ENCODE results near the gene CCM2. TPM values are rescaled to one million over a fixed set of nuclear protein-coding genes. Genes with fewer than 3 reads are reported as not detected.
"Not testable (repeated sequence)": the region's sequence is repeated elsewhere in the genome, so short reads cannot be mapped to it uniquely, and the experiment has no call there.

Gene CCM2
- total RNA-seq, 2 experiments from 2014 or later = 130 to 134 TPM

GRCh38 chr7:45111298-45112223, 111.6 kb downstream of the CCM2 start, which contains the start of gene TBRG4:
TBRG4 (minus strand) TSS chr7:45111697; CDS start chr7:45109237, 2,460 bp downstream.
- peak within 1 kb of the TSS; percentile 90 for H3K4me3 Mint-ChIP-seq
- H3K36me3 Mint-ChIP-seq (ENCODE audit: low read depth) = peaks cover 34% of the 10 kb centered on the region
- peak; percentile 96 for DNase-seq
- H3K27me3 Mint-ChIP-seq = peaks cover 10% of the 10 kb centered on the region
- H3K27ac Mint-ChIP-seq = peak within 1 kb of the TSS; percentile 89
- no peaks in the 10 kb centered on the region for H3K9me3 Mint-ChIP-seq
- CTCF ChIA-PET = interaction anchor here (1.0 to 11.1 kb wide), 7 partner anchors 11 to 263 kb away, joined by 3 to 76 read pairs (median 4); partner anchors contain the start of genes H2AZ2 and PURB
- POLR2A ChIA-PET = interaction anchor here (0.6 to 6.7 kb wide), 38 partner anchors 8 to 989 kb away, joined by 3 to 149 read pairs (median 4); partner anchors contain the start of genes CCM2, DDX56, MYO1G and NACAD
- peaks cover 50% of the 10 kb centered on the region for H3K4me1 Mint-ChIP-seq

DNA sequence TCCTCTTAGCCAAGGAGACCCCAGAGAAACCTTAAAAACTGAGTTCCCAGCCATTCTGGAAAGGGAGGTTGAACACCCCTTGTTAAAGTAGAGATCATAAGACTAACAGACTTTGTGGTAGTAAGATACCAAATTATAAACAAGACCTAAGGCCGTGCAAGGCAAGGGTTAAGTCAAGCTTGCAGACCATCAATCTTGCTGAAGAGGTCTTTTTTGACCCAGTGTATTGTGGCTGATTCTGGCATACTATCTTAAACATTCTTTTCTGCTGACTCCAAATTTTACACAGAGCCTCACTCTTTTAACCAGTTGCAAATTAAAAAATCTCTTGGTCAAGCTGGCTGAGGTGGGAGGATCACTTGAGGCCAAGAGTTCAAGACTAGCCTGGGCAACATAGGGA, 112.6 kb downstream of the CCM2 start:
- no peak for DNase-seq
- POLR2A ChIA-PET = interaction anchor here (1.2 to 6.7 kb wide), 8 partner anchors 10 to 133 kb away, joined by 4 to 149 read pairs (median 23); partner anchors contain the start of genes MYO1G and NACAD
- H3K27me3 Mint-ChIP-seq = peaks cover 12% of the 10 kb centered on the region
- peaks cover 41% of the 10 kb centered on the region for H3K4me1 Mint-ChIP-seq
- H3K27ac Mint-ChIP-seq = peak overlapping the region; percentile 89
- peak overlapping the region; percentile 90 for H3K4me3 Mint-ChIP-seq
- no peaks in the 10 kb centered on the region for H3K9me3 Mint-ChIP-seq
- peaks cover 23% of the 10 kb centered on the region for H3K36me3 Mint-ChIP-seq (ENCODE audit: low read depth)
- CTCF ChIA-PET = interaction anchor here (1.2 to 11.1 kb wide), 4 partner anchors 9 to 227 kb away, joined by 3 to 76 read pairs (median 21); partner anchors contain the start of gene PURB

- ChIA-PET POLR2A (interaction anchor here (0.8 to 6.7 kb wide), 6 partner anchors 9 to 266 kb away, joined by 3 to 149 read pairs (median 4); no protein-coding TSS in a partner anchor), CTCF (interaction anchor here (0.6 to 11.1 kb wide), 4 partner anchors 9 to 302 kb away, joined by 3 to 76 read pairs (median 4); no protein-coding TSS in a partner anchor)
- Mint-ChIP-seq H3K36me3 (ENCODE audit: low read depth) (peaks cover 12% of the 10 kb centered on the region), H3K4me1 (peaks cover 32% of the 10 kb centered on the region), H3K27me3 (peaks cover 12% of the 10 kb centered on the region)
- H3K27ac Mint-ChIP-seq, H3K9me3 Mint-ChIP-seq, H3K4me3 Mint-ChIP-seq, DNase-seq: not testable (repeated sequence)
Observed at GRCh38 chr7:45114257-45114656, 114.3 kb downstream of the CCM2 start.

GRCh38 chr7:45114926-45115325, 114.9 kb downstream of the CCM2 start:
- H3K27me3 Mint-ChIP-seq = peaks cover 12% of the 10 kb centered on the region
- no peak for DNase-seq
- POLR2A ChIA-PET = interaction anchor here (0.8 to 6.7 kb wide), 6 partner anchors 8 to 267 kb away, joined by 3 to 149 read pairs (median 4); no protein-coding TSS in a partner anchor
- no peaks in the 10 kb centered on the region for H3K9me3 Mint-ChIP-seq
- peaks cover 10% of the 10 kb centered on the region for H3K36me3 Mint-ChIP-seq (ENCODE audit: low read depth)
- H3K4me1 Mint-ChIP-seq = peaks cover 30% of the 10 kb centered on the region
- no peak overlapping the region for H3K27ac Mint-ChIP-seq
- CTCF ChIA-PET = interaction anchor here (0.7 to 11.1 kb wide), 4 partner anchors 8 to 257 kb away, joined by 3 to 76 read pairs (median 4); no protein-coding TSS in a partner anchor
- no peak overlapping the region for H3K4me3 Mint-ChIP-seq

DNA sequence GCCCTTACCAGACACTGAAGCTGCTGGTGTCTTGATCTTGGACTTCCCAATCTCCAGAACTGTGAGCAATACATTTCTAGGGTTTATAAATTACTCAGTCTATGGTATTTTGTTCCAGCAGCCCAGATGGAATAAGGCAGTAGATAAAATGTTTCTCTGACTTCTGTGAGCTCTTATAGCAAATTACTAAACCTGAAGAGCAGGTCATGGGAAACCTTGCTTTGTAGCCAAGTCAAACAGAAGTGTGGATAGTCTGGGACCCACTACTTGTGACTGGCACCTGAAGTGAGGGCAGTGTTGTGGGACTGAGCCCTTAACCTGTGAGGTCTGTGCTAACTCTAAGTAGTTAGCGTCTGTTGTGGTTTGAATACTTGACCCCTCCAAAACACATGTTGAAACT, 116.0 kb downstream of the CCM2 start:
- POLR2A ChIA-PET = interaction anchor here (0.7 to 0.8 kb wide), 2 partner anchors 15 to 137 kb away, joined by 3 to 4 read pairs; partner anchors contain the start of gene MYO1G
- Mint-ChIP-seq H3K9me3 (no peaks in the 10 kb centered on the region), H3K4me3 (no peak overlapping the region), H3K4me1 (peaks cover 25% of the 10 kb centered on the region), H3K27ac (no peak overlapping the region), H3K36me3 (ENCODE audit: low read depth) (peaks cover 7% of the 10 kb centered on the region), H3K27me3 (peaks cover 12% of the 10 kb centered on the region)
- CTCF ChIA-PET = interaction anchor here (11.1 kb wide), 1 partner anchor 19 kb away, joined by 76 read pairs; no protein-coding TSS in a partner anchor
- DNase-seq = no peak

DNA sequence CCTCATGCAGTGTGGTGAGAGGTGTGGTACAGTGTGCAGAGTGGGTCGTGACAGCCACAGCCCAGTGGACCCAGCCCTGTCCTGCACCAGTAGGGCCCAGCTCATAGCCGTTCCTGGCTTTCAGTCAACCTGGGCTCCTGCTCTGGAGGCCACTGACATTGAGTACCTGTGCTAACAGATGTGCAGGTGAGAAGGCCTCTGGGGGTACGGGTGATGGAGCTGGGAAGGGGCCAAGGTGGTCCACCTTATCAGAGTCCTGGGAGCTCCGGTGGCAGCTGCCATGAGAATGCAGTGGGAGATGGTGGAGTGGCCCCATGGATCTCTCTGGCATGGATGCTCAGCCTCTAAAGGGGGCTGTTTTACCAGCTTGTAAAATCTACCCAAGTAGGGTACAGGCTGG, 117.6 kb downstream of the CCM2 start:
- peaks cover 21% of the 10 kb centered on the region for H3K4me1 Mint-ChIP-seq
- peaks cover 12% of the 10 kb centered on the region for H3K27me3 Mint-ChIP-seq
- H3K4me3 Mint-ChIP-seq = no peak overlapping the region
- no peaks in the 10 kb centered on the region for H3K36me3 Mint-ChIP-seq (ENCODE audit: low read depth)
- ChIA-PET CTCF (no interaction called here), POLR2A (interaction anchor here (1.2 kb wide), 1 partner anchor 9 kb away, joined by 3 read pairs; no protein-coding TSS in a partner anchor)
- H3K27ac Mint-ChIP-seq = no peak overlapping the region
- DNase-seq = no peak
- H3K9me3 Mint-ChIP-seq = no peaks in the 10 kb centered on the region

GRCh38 chr7:45118292-45118691, 118.3 kb downstream of the CCM2 start:
- ChIA-PET CTCF (no interaction called here), POLR2A (no interaction called here)
- Mint-ChIP-seq H3K27ac (no peak overlapping the region), H3K36me3 (ENCODE audit: low read depth) (no peaks in the 10 kb centered on the region), H3K4me1 (peaks cover 23% of the 10 kb centered on the region), H3K9me3 (no peaks in the 10 kb centered on the region), H3K4me3 (no peak overlapping the region), H3K27me3 (peaks cover 11% of the 10 kb centered on the region)
- no peak for DNase-seq

GRCh38 chr7:45118889-45119331, 118.9 kb downstream of the CCM2 start:
- POLR2A ChIA-PET = no interaction called here
- no peaks in the 10 kb centered on the region for H3K9me3 Mint-ChIP-seq
- no peak overlapping the region for H3K27ac Mint-ChIP-seq
- peaks cover 30% of the 10 kb centered on the region for H3K4me1 Mint-ChIP-seq
- H3K4me3 Mint-ChIP-seq = no peak overlapping the region
- DNase-seq = no peak
- H3K27me3 Mint-ChIP-seq = peaks cover 9% of the 10 kb centered on the region
- no peaks in the 10 kb centered on the region for H3K36me3 Mint-ChIP-seq (ENCODE audit: low read depth)
- CTCF ChIA-PET = interaction anchor here (1.2 kb wide), 1 partner anchor 18 kb away, joined by 3 read pairs; no protein-coding TSS in a partner anchor

- no peaks in the 10 kb centered on the region for H3K9me3 Mint-ChIP-seq
- ChIA-PET POLR2A (interaction anchor here (6.8 kb wide), 1 partner anchor 7 kb away, joined by 149 read pairs; the partner anchor contains the start of gene TBRG4), CTCF (interaction anchor here (1.2 kb wide), 1 partner anchor 17 kb away, joined by 3 read pairs; no protein-coding TSS in a partner anchor)
- no peaks in the 10 kb centered on the region for H3K36me3 Mint-ChIP-seq (ENCODE audit: low read depth)
- no peak overlapping the region for H3K27ac Mint-ChIP-seq
- peaks cover 6% of the 10 kb centered on the region for H3K27me3 Mint-ChIP-seq
- no peak for DNase-seq
- peaks cover 35% of the 10 kb centered on the region for H3K4me1 Mint-ChIP-seq
- no peak overlapping the region for H3K4me3 Mint-ChIP-seq
Observed at GRCh38 chr7:45119550-45119949, 119.5 kb downstream of the CCM2 start.

- H3K27ac Mint-ChIP-seq = peak overlapping the region; percentile 93
- ChIA-PET POLR2A (interaction anchor here (0.8 to 6.8 kb wide), 15 partner anchors 10 to 275 kb away, joined by 3 to 149 read pairs (median 5); partner anchors contain the start of genes H2AZ2, MYO1G, PURB and TBRG4), CTCF (interaction anchor here (0.6 to 4.1 kb wide), 4 partner anchors 8 to 266 kb away, joined by 4 to 37 read pairs (median 15); partner anchors contain the start of gene TBRG4)
- no peaks in the 10 kb centered on the region for H3K36me3 Mint-ChIP-seq (ENCODE audit: low read depth)
- H3K27me3 Mint-ChIP-seq = no peaks in the 10 kb centered on the region
- DNase-seq = peak; percentile 49
- H3K4me3 Mint-ChIP-seq = peak overlapping the region; percentile 55
- peaks cover 31% of the 10 kb centered on the region for H3K4me1 Mint-ChIP-seq
- no peaks in the 10 kb centered on the region for H3K9me3 Mint-ChIP-seq
Observed at GRCh38 chr7:45122975-45123860, 123.2 kb downstream of the CCM2 start.

- ChIA-PET CTCF (interaction anchor here (3.5 to 4.1 kb wide), 2 partner anchors 12 to 13 kb away, joined by 25 to 37 read pairs; partner anchors contain the start of gene TBRG4), POLR2A (interaction anchor here (0.9 to 6.8 kb wide), 9 partner anchors 12 to 276 kb away, joined by 4 to 149 read pairs (median 9); partner anchors contain the start of genes H2AZ2, MYO1G, PURB and TBRG4)
- H3K27ac Mint-ChIP-seq = peak overlapping the region; percentile 93
- DNase-seq = no peak
- H3K36me3 Mint-ChIP-seq (ENCODE audit: low read depth) = no peaks in the 10 kb centered on the region
- H3K27me3 Mint-ChIP-seq = no peaks in the 10 kb centered on the region
- no peak overlapping the region for H3K4me3 Mint-ChIP-seq
- H3K4me1 Mint-ChIP-seq = peaks cover 25% of the 10 kb centered on the region
- no peaks in the 10 kb centered on the region for H3K9me3 Mint-ChIP-seq
Observed at GRCh38 chr7:45123913-45124710, 124.1 kb downstream of the CCM2 start.

All from activated CD4-positive, alpha-beta memory T cell treated with anti-CD3 and anti-CD28 coated beads, Interleukin-2, amount 10 ng/mL, durations not matched to agents 7 days and 5 days (primary cell).